ENCODE data around the gene USP17L27. TPM values are rescaled to one million over a fixed set of nuclear protein-coding genes. Genes with fewer than 3 reads are reported as not detected.
"Not testable (repeated sequence)": the region's sequence is repeated elsewhere in the genome, so short reads cannot be mapped to it uniquely, and the experiment has no call there.

The USP17L27 gene
- not detected for total RNA-seq

- not testable (repeated sequence) for ATAC-seq
Measured at GRCh38 chr4:9343848-9344247, at the start of gene USP17L27. TSS of gene USP17L27 (plus strand) at chr4:9344148. CDS start at chr4:9344148, 0 bp downstream.

GRCh38 chr4:9324191-9324590 lies 19.8 kb upstream of the USP17L27 start:
- ATAC-seq: not testable (repeated sequence)

GRCh38 chr4:9324865-9325264 lies 19.1 kb upstream of the USP17L27 start, which contains the start of gene USP17L24:
TSS of gene USP17L24 (plus strand) at chr4:9325165. CDS start at chr4:9325165, 0 bp downstream.
- ATAC-seq: not testable (repeated sequence)

- not testable (repeated sequence) for ATAC-seq
Measured at GRCh38 chr4:9329611-9330010, 14.3 kb upstream of the USP17L27 start, which contains the start of gene USP17L25. TSS of gene USP17L25 (plus strand) at chr4:9329911. CDS start at chr4:9329911, 0 bp downstream.

GRCh38 chr4:9334358-9334757 lies 9.6 kb upstream of the USP17L27 start, which contains the start of gene USP17L26:
TSS of gene USP17L26 (plus strand) at chr4:9334658. CDS start at chr4:9334658, 0 bp downstream.
- ATAC-seq: not testable (repeated sequence)

GRCh38 chr4:9339103-9339502 lies 4.8 kb upstream of the USP17L27 start, which contains the start of gene USP17L5:
TSS of gene USP17L5 (plus strand) at chr4:9339403. CDS start at chr4:9339403, 0 bp downstream.
- not testable (repeated sequence) for ATAC-seq

GRCh38 chr4:9348593-9348992 lies 4.6 kb downstream of the USP17L27 start, which contains the start of gene USP17L28:
TSS of gene USP17L28 (plus strand) at chr4:9348893. CDS start at chr4:9348893, 0 bp downstream.
- ATAC-seq: not testable (repeated sequence)

- ATAC-seq: not testable (repeated sequence)
Measured at GRCh38 chr4:9350866-9351265, 6.9 kb downstream of the USP17L27 start.

- ATAC-seq: not testable (repeated sequence)
Measured at GRCh38 chr4:9353338-9353737, 9.4 kb downstream of the USP17L27 start, which contains the start of gene USP17L29. TSS of gene USP17L29 (plus strand) at chr4:9353638. CDS start at chr4:9353638, 0 bp downstream.

GRCh38 chr4:9362829-9363228 lies 18.9 kb downstream of the USP17L27 start, which contains the start of gene USP17L30:
TSS of gene USP17L30 (plus strand) at chr4:9363129. CDS start at chr4:9363129, 0 bp downstream.
- not testable (repeated sequence) for ATAC-seq

- not testable (repeated sequence) for ATAC-seq
Measured at GRCh38 chr4:9379881-9380280, 35.9 kb downstream of the USP17L27 start.

- ATAC-seq: not testable (repeated sequence)
Measured at GRCh38 chr4:9381012-9381534, 37.1 kb downstream of the USP17L27 start.

- no peak for ATAC-seq
Measured at GRCh38 chr4:9384126-9384525, 40.2 kb downstream of the USP17L27 start.

- ATAC-seq: not testable (repeated sequence)
Measured at GRCh38 chr4:9389001-9389400, 45.1 kb downstream of the USP17L27 start.

Other genes with a start within 250 kb of the USP17L27 start
- gene FAM90A26, start 173.7 kb upstream of the USP17L27 start, total RNA-seq: not detected
- not detected for gene USP17L10, start 133.5 kb upstream of the USP17L27 start, total RNA-seq
- gene USP17L11, start 128.7 kb upstream of the USP17L27 start, total RNA-seq: not detected
- gene USP17L12, start 124.0 kb upstream of the USP17L27 start, total RNA-seq: not detected
- not detected for gene USP17L13, start 119.3 kb upstream of the USP17L27 start, total RNA-seq
- gene USP17L15, start 109.8 kb upstream of the USP17L27 start, total RNA-seq: not detected
- not detected for gene USP17L17, start 100.3 kb upstream of the USP17L27 start, total RNA-seq
- not detected for gene USP17L18, start 95.5 kb upstream of the USP17L27 start, total RNA-seq
- gene USP17L19, start 90.8 kb upstream of the USP17L27 start, total RNA-seq: not detected
- not detected for gene USP17L20, start 86.0 kb upstream of the USP17L27 start, total RNA-seq
- gene USP17L21, start 81.3 kb upstream of the USP17L27 start, total RNA-seq: not detected
- gene USP17L22, start 76.5 kb upstream of the USP17L27 start, total RNA-seq: not detected
- gene USP17L24, start 19.0 kb upstream of the USP17L27 start, total RNA-seq: not detected
- gene USP17L25, start 14.2 kb upstream of the USP17L27 start, total RNA-seq: not detected
- not detected for gene USP17L26, start 9.5 kb upstream of the USP17L27 start, total RNA-seq
- gene USP17L5, start 4.7 kb upstream of the USP17L27 start, total RNA-seq: not detected
- not detected for gene USP17L28, start 4.7 kb downstream of the USP17L27 start, total RNA-seq
- gene USP17L29, start 9.5 kb downstream of the USP17L27 start, total RNA-seq: not detected
- gene USP17L30, start 19.0 kb downstream of the USP17L27 start, total RNA-seq: not detected
- not detected for gene DEFB131A, start 100.3 kb downstream of the USP17L27 start, total RNA-seq

All from esophagus mucosa (tissue), 1 donor.